Parathyroid adenoma (tissue), 2 donors: ENCODE measurements around the gene DNAH8.

ENCODE experiments used
- H2AFZ ChIP-seq: fragments of 300-600 bp; sonication (generic); one replicate; pipeline ENCODE4 v1.7.0; 2017; ENCODE audit warnings: antibody characterized with exemption, mild to moderate bottlenecking
- H3K27ac ChIP-seq: fragments of 300-600 bp; sonication (generic); one replicate; pipeline ENCODE4 v1.7.0; 2017
- H3K27me3 ChIP-seq: fragments of 300-600 bp; sonication (generic); one replicate; pipeline ENCODE4 v1.7.0; 2017; ENCODE audit warnings: low read length; ENCODE audit not compliant: control insufficient read depth, insufficient read depth
- H3K36me3 ChIP-seq: fragments of 300-600 bp; sonication (generic); one replicate; pipeline ENCODE4 v1.7.0; 2017; ENCODE audit warnings: low read length; ENCODE audit not compliant: control insufficient read depth, insufficient read depth
- H3K4me1 ChIP-seq: fragments of 300-600 bp; sonication (generic); one replicate; pipeline ENCODE4 v1.7.0; 2017; ENCODE audit warnings: control low read depth
- H3K4me2 ChIP-seq: fragments of 300-600 bp; sonication (generic); one replicate; pipeline ENCODE4 v1.7.0; 2017; ENCODE audit warnings: low read length
- H3K4me3 ChIP-seq: fragments of 300-600 bp; sonication (generic); one replicate; pipeline ENCODE4 v1.7.0; 2017; ENCODE audit warnings: low read depth, low read length
- H3K79me2 ChIP-seq: fragments of 300-600 bp; sonication (generic); one replicate; pipeline ENCODE4 v1.7.0; 2017; ENCODE audit warnings: control low read depth
- H3K9ac ChIP-seq: fragments of 300-600 bp; sonication (generic); one replicate; pipeline ENCODE4 v1.7.0; 2017; ENCODE audit warnings: mild to moderate bottlenecking
- H3K9me3 ChIP-seq: fragments of 300-600 bp; sonication (generic); one replicate; pipeline ENCODE4 v1.7.0; 2017; ENCODE audit warnings: low read length; ENCODE audit not compliant: control insufficient read depth
- CTCF ChIP-seq: fragments of 300-600 bp; sonication (generic); IDR thresholded peaks from one replicate; pipeline ENCODE4 v1.7.0; 2017; ENCODE audit warnings: antibody characterized with exemption, mild to moderate bottlenecking
- donor health status: primary hyperparathyroidism.

Gene DNAH8

DNA sequence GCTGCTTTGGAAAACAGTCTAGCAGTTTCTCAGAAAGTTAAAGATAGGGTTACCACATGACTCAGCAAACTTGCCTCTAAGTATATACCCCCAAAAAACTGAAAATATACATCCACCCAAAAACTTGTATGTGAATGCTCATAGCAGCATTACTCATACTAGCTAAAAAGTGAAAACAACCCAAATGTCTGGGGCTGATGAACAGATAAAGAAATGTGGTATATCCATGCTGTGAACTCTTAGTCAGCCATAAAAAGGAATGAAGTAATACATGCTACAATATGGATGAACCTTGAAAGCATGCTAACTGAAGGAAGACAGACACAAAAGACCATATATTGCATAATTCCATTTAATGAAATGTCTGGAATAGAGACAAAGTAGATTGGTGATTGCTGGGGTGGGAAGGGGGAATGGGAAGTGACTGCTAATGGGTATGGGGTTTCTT lies 253.6 kb downstream of the DNAH8 start:
- no peaks in the 10 kb centered on the region for H3K4me1 ChIP-seq
- H3K79me2 ChIP-seq, result no peaks in the 10 kb centered on the region
- H3K9ac ChIP-seq, result no peak overlapping the region
- H3K4me3 ChIP-seq, result no peak overlapping the region
- no peak overlapping the region for H2AFZ ChIP-seq
- H3K27ac ChIP-seq, result no peak overlapping the region
- no peak for TF ChIP-seq CTCF
- H3K4me2 ChIP-seq, result no peak overlapping the region
- H3K9me3 ChIP-seq, result no peaks in the 10 kb centered on the region
- no peaks in the 10 kb centered on the region for H3K27me3 ChIP-seq
- no peaks in the 10 kb centered on the region for H3K36me3 ChIP-seq

- H3K79me2 ChIP-seq, result no peaks in the 10 kb centered on the region
- no peak overlapping the region for H3K9ac ChIP-seq
- H3K4me1 ChIP-seq, result no peaks in the 10 kb centered on the region
- H3K27me3 ChIP-seq, result no peaks in the 10 kb centered on the region
- no peak overlapping the region for H3K4me3 ChIP-seq
- no peak overlapping the region for H2AFZ ChIP-seq
- no peak overlapping the region for H3K4me2 ChIP-seq
- TF ChIP-seq CTCF, result peak; percentile 36
- no peaks in the 10 kb centered on the region for H3K36me3 ChIP-seq
- no peak overlapping the region for H3K27ac ChIP-seq
- H3K9me3 ChIP-seq, result no peaks in the 10 kb centered on the region
Observed at GRCh38 chr6:38973178-38974057, 258.3 kb downstream of the DNAH8 start.

GRCh38 chr6:38974389-38975151 lies 259.5 kb downstream of the DNAH8 start:
- H3K9ac ChIP-seq, result no peak overlapping the region
- no peak overlapping the region for H3K4me2 ChIP-seq
- H2AFZ ChIP-seq, result no peak overlapping the region
- no peaks in the 10 kb centered on the region for H3K27me3 ChIP-seq
- no peaks in the 10 kb centered on the region for H3K9me3 ChIP-seq
- no peaks in the 10 kb centered on the region for H3K4me1 ChIP-seq
- H3K79me2 ChIP-seq, result no peaks in the 10 kb centered on the region
- TF ChIP-seq CTCF, result no peak
- no peaks in the 10 kb centered on the region for H3K36me3 ChIP-seq
- no peak overlapping the region for H3K27ac ChIP-seq
- H3K4me3 ChIP-seq, result no peak overlapping the region

GRCh38 chr6:38975621-38976049 lies 260.5 kb downstream of the DNAH8 start:
- H3K4me1 ChIP-seq, result no peaks in the 10 kb centered on the region
- H3K4me2 ChIP-seq, result no peak overlapping the region
- no peak overlapping the region for H3K27ac ChIP-seq
- no peaks in the 10 kb centered on the region for H3K9me3 ChIP-seq
- no peak overlapping the region for H2AFZ ChIP-seq
- TF ChIP-seq CTCF, result no peak
- no peaks in the 10 kb centered on the region for H3K79me2 ChIP-seq
- no peaks in the 10 kb centered on the region for H3K36me3 ChIP-seq
- H3K4me3 ChIP-seq, result no peak overlapping the region
- H3K9ac ChIP-seq, result no peak overlapping the region
- H3K27me3 ChIP-seq, result no peaks in the 10 kb centered on the region
